Kidney epithelial cell (primary cell): ENCODE results near the gene PTGES2. TPM values are rescaled to one million over a fixed set of nuclear protein-coding genes. Genes with fewer than 3 reads are reported as not detected.
A peak's percentile ranks its signal among the peaks of the same experiment; 100 is the strongest.

Source experiments
- DNase-seq: peaks from one replicate; pipeline ENCODE4 v3.0.0-alpha.2; 2010; ENCODE audit warnings: low read depth
- H3K27me3 ChIP-seq: 2 replicates; pipeline ENCODE4 v1.6.0; 2011; ENCODE audit warnings: low read length; ENCODE audit not compliant: control insufficient read depth, insufficient read depth
- H3K36me3 ChIP-seq: 2 replicates; pipeline ENCODE4 v1.5.1; 2011; ENCODE audit warnings: low read length; ENCODE audit not compliant: control insufficient read depth, insufficient read depth
- H3K4me3 ChIP-seq: 2 replicates; pipeline ENCODE4 v1.5.1; 2011; ENCODE audit warnings: low read depth, mild to moderate bottlenecking, control low read depth, low read length
- total RNA-seq: library from RNA; depleted of rRNA; stranded (reverse); fragments of >200 nt; gene quantifications from 2 replicates; pipeline ENCODE4 v1.2.3, GENCODE V29; 2015
- TF ChIP-seq, protein P1 (sequence below): IDR thresholded peaks from 2 replicates; pipeline ENCODE4 v1.5.1; 2011; ENCODE audit warnings: mild to moderate bottlenecking, moderate library complexity, low read length, control low read depth, inconsistent platforms; ENCODE audit not compliant: insufficient read depth, poor library complexity, severe bottlenecking

PTGES2 gene
- total RNA-seq, 1 donor from 2014 or later, result 81.2 TPM

GRCh38 chr9:128105538-128106175 lies 21.9 kb downstream of the PTGES2 start:
- Histone ChIP-seq H3K4me3 (no peak overlapping the region), H3K36me3 (peaks cover 12% of the 10 kb centered on the region), H3K27me3 (no peaks in the 10 kb centered on the region)
- DNase-seq, result no peak
- TF ChIP-seq, protein P1, sequence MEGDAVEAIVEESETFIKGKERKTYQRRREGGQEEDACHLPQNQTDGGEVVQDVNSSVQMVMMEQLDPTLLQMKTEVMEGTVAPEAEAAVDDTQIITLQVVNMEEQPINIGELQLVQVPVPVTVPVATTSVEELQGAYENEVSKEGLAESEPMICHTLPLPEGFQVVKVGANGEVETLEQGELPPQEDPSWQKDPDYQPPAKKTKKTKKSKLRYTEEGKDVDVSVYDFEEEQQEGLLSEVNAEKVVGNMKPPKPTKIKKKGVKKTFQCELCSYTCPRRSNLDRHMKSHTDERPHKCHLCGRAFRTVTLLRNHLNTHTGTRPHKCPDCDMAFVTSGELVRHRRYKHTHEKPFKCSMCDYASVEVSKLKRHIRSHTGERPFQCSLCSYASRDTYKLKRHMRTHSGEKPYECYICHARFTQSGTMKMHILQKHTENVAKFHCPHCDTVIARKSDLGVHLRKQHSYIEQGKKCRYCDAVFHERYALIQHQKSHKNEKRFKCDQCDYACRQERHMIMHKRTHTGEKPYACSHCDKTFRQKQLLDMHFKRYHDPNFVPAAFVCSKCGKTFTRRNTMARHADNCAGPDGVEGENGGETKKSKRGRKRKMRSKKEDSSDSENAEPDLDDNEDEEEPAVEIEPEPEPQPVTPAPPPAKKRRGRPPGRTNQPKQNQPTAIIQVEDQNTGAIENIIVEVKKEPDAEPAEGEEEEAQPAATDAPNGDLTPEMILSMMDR, result no peak

DNA sequence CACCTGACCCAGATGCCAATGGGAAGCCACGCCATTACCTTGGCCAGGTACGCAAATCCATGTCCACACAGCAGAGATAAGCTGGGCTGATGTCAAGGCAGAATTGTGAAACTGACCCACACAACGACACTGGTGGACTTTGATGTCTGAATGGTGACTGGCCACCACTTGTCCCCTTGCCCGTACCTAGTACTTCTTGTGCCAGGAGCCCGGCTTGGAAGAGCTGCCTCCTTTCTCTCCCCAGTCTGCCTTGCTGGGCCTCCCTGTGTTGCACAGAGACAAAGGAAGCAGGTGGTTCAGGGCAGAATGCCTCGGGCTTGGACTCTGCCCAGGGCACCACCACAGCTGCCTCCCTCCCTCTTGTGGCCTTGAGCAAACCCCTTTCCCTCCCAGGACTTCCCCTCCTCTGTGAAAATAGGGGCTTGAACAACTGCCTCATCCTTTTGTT lies 23.3 kb downstream of the PTGES2 start:
- H3K4me3 ChIP-seq, result no peak overlapping the region
- H3K36me3 ChIP-seq, result peaks cover 13% of the 10 kb centered on the region
- no peaks in the 10 kb centered on the region for H3K27me3 ChIP-seq
- TF ChIP-seq, protein P1, result no peak
- no peak for DNase-seq

GRCh38 chr9:128103589-128103962 lies 24.0 kb downstream of the PTGES2 start:
- peaks cover 13% of the 10 kb centered on the region for H3K36me3 ChIP-seq
- H3K4me3 ChIP-seq, result no peak overlapping the region
- TF ChIP-seq, protein P1, result peak; percentile 61

DNA sequence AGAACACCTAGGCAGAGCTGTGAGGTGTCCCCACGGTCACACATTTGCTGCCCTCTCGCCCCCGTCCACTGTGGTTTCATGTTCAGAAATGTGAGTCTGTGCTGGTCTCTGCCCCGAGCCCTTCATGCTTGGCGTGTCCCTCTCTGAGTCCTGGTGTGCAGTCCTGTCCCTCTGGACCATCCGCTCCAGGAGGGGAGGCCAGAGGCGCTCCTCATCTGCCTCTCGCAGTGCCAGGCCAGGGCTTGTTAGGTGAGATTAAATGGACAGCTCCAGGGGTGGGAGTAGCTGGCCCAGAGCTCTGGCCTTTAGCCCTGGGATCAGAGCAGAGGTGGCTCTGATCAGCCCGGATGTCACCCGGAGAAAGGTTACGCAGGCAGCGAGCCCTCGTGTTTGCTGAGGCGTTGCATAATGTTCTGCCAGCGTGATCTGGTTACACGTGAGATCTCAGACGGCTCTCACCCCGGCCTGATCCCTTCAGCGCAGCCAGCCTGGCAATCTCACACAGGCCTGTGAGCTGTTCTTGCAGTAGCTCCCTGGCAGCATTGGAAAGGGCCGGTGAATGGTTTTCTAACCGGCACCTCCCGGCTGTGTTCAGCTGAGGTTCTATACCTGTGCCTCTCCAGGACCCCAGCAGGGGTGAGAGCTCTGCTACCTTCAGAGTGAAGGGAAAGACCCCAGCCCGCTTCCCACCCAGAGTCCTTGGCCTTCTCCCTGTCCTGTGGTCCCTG lies 24.5 kb downstream of the PTGES2 start:
- Histone ChIP-seq H3K36me3 (peaks cover 13% of the 10 kb centered on the region), H3K27me3 (no peaks in the 10 kb centered on the region), H3K4me3 (no peak overlapping the region)
- no peak for DNase-seq
- TF ChIP-seq, protein P1, result no peak

More at GRCh38 chr9:128103589-128103962, 24.0 kb downstream of the PTGES2 start:
- DNase-seq, result no peak
- no peaks in the 10 kb centered on the region for H3K27me3 ChIP-seq

DNA sequence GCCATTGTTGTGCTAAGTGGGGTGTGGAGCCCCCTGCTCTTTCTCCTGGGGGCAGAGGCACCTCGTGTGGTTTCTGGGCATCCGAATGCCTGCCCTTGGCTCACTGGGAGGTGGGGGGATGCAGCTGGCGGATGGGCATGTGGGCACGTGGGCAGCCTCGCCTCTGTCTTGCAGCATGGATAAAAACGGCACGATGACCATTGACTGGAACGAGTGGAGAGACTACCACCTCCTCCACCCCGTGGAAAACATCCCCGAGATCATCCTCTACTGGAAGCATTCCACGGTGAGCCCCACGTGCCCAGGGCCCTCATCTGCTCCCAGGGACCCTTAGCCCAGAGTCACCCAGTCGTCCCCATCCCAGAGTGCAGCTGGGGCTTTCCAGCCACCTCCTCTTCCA lies 25.3 kb downstream of the PTGES2 start:
- Histone ChIP-seq H3K27me3 (no peaks in the 10 kb centered on the region), H3K4me3 (no peak overlapping the region), H3K36me3 (peaks cover 11% of the 10 kb centered on the region)
- TF ChIP-seq, protein P1, result no peak
- DNase-seq, result no peak

DNA sequence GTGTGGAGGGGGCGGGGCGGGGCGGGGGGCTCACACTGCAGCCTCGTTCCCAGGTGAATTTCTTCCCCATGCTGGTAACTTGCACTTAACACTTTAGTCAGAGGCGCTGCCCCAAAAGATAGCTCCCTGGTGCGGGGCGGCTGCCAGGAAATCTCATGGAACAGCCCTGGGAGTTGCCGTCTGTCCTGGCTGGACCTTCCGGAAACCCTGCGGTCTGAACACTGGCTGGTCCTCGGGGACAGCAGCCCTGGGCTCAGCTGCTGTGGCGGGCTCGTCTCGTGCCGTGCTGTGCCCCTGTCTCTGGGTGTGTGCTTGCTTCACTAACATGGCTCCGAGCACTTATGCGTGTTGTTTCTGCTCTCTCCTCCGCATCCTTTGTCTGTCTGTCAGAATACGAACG lies 25.8 kb downstream of the PTGES2 start:
- H3K36me3 ChIP-seq, result peaks cover 10% of the 10 kb centered on the region
- H3K27me3 ChIP-seq, result no peaks in the 10 kb centered on the region
- DNase-seq, result no peak
- TF ChIP-seq, protein P1, result no peak
- no peak overlapping the region for H3K4me3 ChIP-seq
